ENCODE results near the gene AAR2. TPM values are rescaled to one million over a fixed set of nuclear protein-coding genes. Genes with fewer than 3 reads are reported as not detected.

AAR2 gene
- total RNA-seq, 1 donor from 2014 or later: 20.3 TPM

GRCh38 chr20:36246401-36246800 is 10.1 kb downstream of the AAR2 start:
- Mint-ChIP-seq H3K9me3 (ENCODE audit: unreplicated experiment) (no peaks in the 10 kb centered on the region), H3K4me3 (ENCODE audit: unreplicated experiment) (no peak overlapping the region), H3K4me1 (ENCODE audit: unreplicated experiment) (peaks cover 3% of the 10 kb centered on the region), H3K36me3 (ENCODE audit: low read depth, unreplicated experiment) (peaks cover 23% of the 10 kb centered on the region), H3K27ac (ENCODE audit: unreplicated experiment) (no peak overlapping the region), H3K27me3 (ENCODE audit: unreplicated experiment) (peaks cover 2% of the 10 kb centered on the region)
- no peak for DNase-seq (ENCODE audit: low spot score)
- no peak for TF ChIP-seq CTCF (IDR thresholded peaks at IDR 0.05; ENCODE audit: unreplicated experiment)

- Mint-ChIP-seq H3K4me3 (ENCODE audit: unreplicated experiment) (no peak overlapping the region), H3K4me1 (ENCODE audit: unreplicated experiment) (peaks cover 12% of the 10 kb centered on the region), H3K36me3 (ENCODE audit: low read depth, unreplicated experiment) (peaks cover 27% of the 10 kb centered on the region), H3K27ac (ENCODE audit: unreplicated experiment) (no peak overlapping the region), H3K9me3 (ENCODE audit: unreplicated experiment) (no peaks in the 10 kb centered on the region), H3K27me3 (ENCODE audit: unreplicated experiment) (peaks cover 2% of the 10 kb centered on the region)
- DNase-seq (ENCODE audit: low spot score): no peak
- TF ChIP-seq CTCF (IDR thresholded peaks at IDR 0.05; ENCODE audit: unreplicated experiment): no peak
Observed at GRCh38 chr20:36248836-36249235, 12.6 kb downstream of the AAR2 start.

GRCh38 chr20:36249450-36249849 is 13.2 kb downstream of the AAR2 start:
- Mint-ChIP-seq H3K4me3 (ENCODE audit: unreplicated experiment) (no peak overlapping the region), H3K27me3 (ENCODE audit: unreplicated experiment) (peaks cover 2% of the 10 kb centered on the region), H3K36me3 (ENCODE audit: low read depth, unreplicated experiment) (peaks cover 27% of the 10 kb centered on the region), H3K27ac (ENCODE audit: unreplicated experiment) (no peak overlapping the region), H3K9me3 (ENCODE audit: unreplicated experiment) (no peaks in the 10 kb centered on the region), H3K4me1 (ENCODE audit: unreplicated experiment) (peaks cover 12% of the 10 kb centered on the region)
- DNase-seq (ENCODE audit: low spot score): no peak
- no peak for TF ChIP-seq CTCF (IDR thresholded peaks at IDR 0.05; ENCODE audit: unreplicated experiment)

GRCh38 chr20:36251426-36251825 is 15.1 kb downstream of the AAR2 start:
- Mint-ChIP-seq H3K4me3 (ENCODE audit: unreplicated experiment) (no peak overlapping the region), H3K4me1 (ENCODE audit: unreplicated experiment) (peaks cover 12% of the 10 kb centered on the region), H3K27me3 (ENCODE audit: unreplicated experiment) (no peaks in the 10 kb centered on the region), H3K36me3 (ENCODE audit: low read depth, unreplicated experiment) (peaks cover 19% of the 10 kb centered on the region), H3K9me3 (ENCODE audit: unreplicated experiment) (no peaks in the 10 kb centered on the region), H3K27ac (ENCODE audit: unreplicated experiment) (no peak overlapping the region)
- no peak for TF ChIP-seq CTCF (IDR thresholded peaks at IDR 0.05; ENCODE audit: unreplicated experiment)
- DNase-seq (ENCODE audit: low spot score): no peak

- peaks cover 14% of the 10 kb centered on the region for H3K36me3 Mint-ChIP-seq (ENCODE audit: low read depth, unreplicated experiment)
- H3K4me1 Mint-ChIP-seq (ENCODE audit: unreplicated experiment): peaks cover 12% of the 10 kb centered on the region
- DNase-seq (ENCODE audit: low spot score): no peak
- H3K27me3 Mint-ChIP-seq (ENCODE audit: unreplicated experiment): no peaks in the 10 kb centered on the region
- peak overlapping the region; percentile 32 for H3K4me3 Mint-ChIP-seq (ENCODE audit: unreplicated experiment)
- no peaks in the 10 kb centered on the region for H3K9me3 Mint-ChIP-seq (ENCODE audit: unreplicated experiment)
- TF ChIP-seq CTCF (IDR thresholded peaks at IDR 0.05; ENCODE audit: unreplicated experiment): no peak
- no peak overlapping the region for H3K27ac Mint-ChIP-seq (ENCODE audit: unreplicated experiment)
Observed at GRCh38 chr20:36252511-36252910, 16.2 kb downstream of the AAR2 start.
